RWPE2 (cell line): Measurements from ENCODE around the gene LRMDA.

Experiments used
- ATAC-seq: fragments of 200-7000 bp; cut with Tn5 transposase; 3 replicates; pipeline ENCODE4 v1.9.1; 2021; ENCODE audit warnings: low read depth
- DNase-seq: peaks from one replicate; pipeline ENCODE4 v3.0.0-alpha.2; 2020; ENCODE audit warnings: low spot score
- H3K27ac ChIP-seq: fragments of 450-650 bp; 2 replicates; pipeline ENCODE4 v1.5.1; 2017; ENCODE audit warnings: mild to moderate bottlenecking; ENCODE audit not compliant: poor library complexity, severe bottlenecking
- H3K27me3 ChIP-seq: fragments of 250-450 bp; sonication (Bioruptor Pico); 2 replicates; pipeline ENCODE4 v1.5.1; 2021; ENCODE audit warnings: mild to moderate bottlenecking, moderate library complexity; ENCODE audit not compliant: insufficient read depth, poor library complexity, severe bottlenecking
- H3K36me3 ChIP-seq: fragments of 250-450 bp; sonication (Bioruptor Pico); 2 replicates; pipeline ENCODE4 v1.5.1; 2020; ENCODE audit warnings: low read depth, mild to moderate bottlenecking, moderate library complexity
- H3K4me1 ChIP-seq: fragments of 250-450 bp; sonication (Bioruptor Pico); 2 replicates; pipeline ENCODE4 v1.5.1; 2021; ENCODE audit warnings: mild to moderate bottlenecking, moderate library complexity; ENCODE audit not compliant: insufficient read depth, poor library complexity, severe bottlenecking
- H3K4me3 ChIP-seq: fragments of 250-450 bp; sonication (Bioruptor Pico); 2 replicates; pipeline ENCODE4 v1.5.1; 2021; ENCODE audit warnings: mild to moderate bottlenecking, moderate library complexity; ENCODE audit not compliant: severe bottlenecking
- H3K9me3 ChIP-seq: fragments of 250-450 bp; sonication (Bioruptor Pico); 2 replicates; pipeline ENCODE4 v1.5.1; 2021; ENCODE audit warnings: mild to moderate bottlenecking, moderate library complexity; ENCODE audit not compliant: severe bottlenecking
- CTCF ChIP-seq: fragments of 450-650 bp; IDR thresholded peaks from one replicate; pipeline ENCODE4 v1.5.1; 2017; ENCODE audit warnings: mild to moderate bottlenecking, moderate library complexity; ENCODE audit not compliant: poor library complexity, severe bottlenecking

LRMDA gene

GRCh38 chr10:75425291-75426079 lies 5.9 kb upstream of the LRMDA start:
- no peaks in the 10 kb centered on the region for H3K36me3 ChIP-seq
- H3K27me3 ChIP-seq: no peaks in the 10 kb centered on the region
- no peak for TF ChIP-seq CTCF
- H3K27ac ChIP-seq: no peak overlapping the region
- ATAC-seq (no peak), DNase-seq (peak; percentile 33)
- H3K4me3 ChIP-seq: no peak overlapping the region
- H3K9me3 ChIP-seq: no peaks in the 10 kb centered on the region
- H3K4me1 ChIP-seq: peaks cover 26% of the 10 kb centered on the region

GRCh38 chr10:75426880-75427279 lies 4.5 kb upstream of the LRMDA start:
- no peak for ATAC-seq
- Histone ChIP-seq H3K9me3 (no peaks in the 10 kb centered on the region), H3K27me3 (no peaks in the 10 kb centered on the region), H3K36me3 (no peaks in the 10 kb centered on the region), H3K27ac (no peak overlapping the region), H3K4me3 (no peak overlapping the region), H3K4me1 (peaks cover 34% of the 10 kb centered on the region)
- no peak for TF ChIP-seq CTCF
- DNase-seq: no peak

GRCh38 chr10:75427951-75428350 lies 3.5 kb upstream of the LRMDA start:
- ATAC-seq: no peak
- no peaks in the 10 kb centered on the region for H3K36me3 ChIP-seq
- no peaks in the 10 kb centered on the region for H3K9me3 ChIP-seq
- H3K27ac ChIP-seq: peak overlapping the region; percentile 56
- no peak for DNase-seq
- no peak for TF ChIP-seq CTCF
- peaks cover 34% of the 10 kb centered on the region for H3K4me1 ChIP-seq
- H3K4me3 ChIP-seq: no peak overlapping the region
- no peaks in the 10 kb centered on the region for H3K27me3 ChIP-seq

- peak overlapping the region; percentile 56 for H3K27ac ChIP-seq
- H3K36me3 ChIP-seq: no peaks in the 10 kb centered on the region
- ATAC-seq (peak; percentile 65), DNase-seq (no peak)
- no peak for TF ChIP-seq CTCF
- H3K4me3 ChIP-seq: no peak overlapping the region
- no peaks in the 10 kb centered on the region for H3K9me3 ChIP-seq
- H3K27me3 ChIP-seq: no peaks in the 10 kb centered on the region
- H3K4me1 ChIP-seq: peaks cover 34% of the 10 kb centered on the region
These were observed 2.8 kb upstream of the LRMDA start for GRCh38 chr10:75428434-75429158.
